ENCODE measurements around the gene UBQLN4.
"Not testable (repeated sequence)": the region's sequence is repeated elsewhere in the genome, so short reads cannot be mapped to it uniquely, and the experiment has no call there.

UBQLN4 gene

DNA sequence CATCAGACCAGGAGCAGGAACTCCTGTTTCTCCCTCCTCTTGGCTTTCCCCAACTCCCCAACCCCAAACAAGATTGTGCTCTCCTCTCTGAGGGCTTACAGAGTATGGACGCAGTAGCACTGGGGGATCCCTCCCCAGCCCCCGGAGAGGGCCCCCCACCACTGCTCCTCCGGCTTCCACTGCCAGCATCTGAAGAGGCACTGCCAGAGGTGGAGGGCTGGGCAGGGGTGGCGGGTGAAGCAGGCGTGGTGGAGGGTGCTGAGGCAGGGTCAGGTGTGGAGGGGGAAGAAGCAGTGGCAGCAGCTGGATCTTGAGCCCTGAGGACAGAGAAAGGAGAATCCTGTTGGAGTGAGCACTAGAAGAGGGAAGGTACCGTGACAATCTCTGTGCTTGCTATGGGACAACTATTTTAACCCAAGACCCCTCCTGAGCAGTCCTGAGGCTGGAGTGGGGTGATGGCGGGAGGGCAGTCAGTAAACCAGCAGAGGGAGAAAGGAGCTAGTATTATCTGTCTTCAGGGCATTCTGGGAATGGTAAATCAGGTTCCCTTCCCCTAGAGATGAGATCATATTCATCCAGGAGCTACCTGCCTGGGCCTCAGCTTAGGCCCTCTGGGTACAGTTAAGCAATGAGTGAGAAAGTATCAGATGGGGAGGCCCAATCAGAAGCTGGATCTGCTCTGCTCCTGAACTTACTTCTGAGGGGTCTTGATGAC lies 2.4 kb downstream of the UBQLN4 start:
- TF ChIP-seq, protein P1, sequence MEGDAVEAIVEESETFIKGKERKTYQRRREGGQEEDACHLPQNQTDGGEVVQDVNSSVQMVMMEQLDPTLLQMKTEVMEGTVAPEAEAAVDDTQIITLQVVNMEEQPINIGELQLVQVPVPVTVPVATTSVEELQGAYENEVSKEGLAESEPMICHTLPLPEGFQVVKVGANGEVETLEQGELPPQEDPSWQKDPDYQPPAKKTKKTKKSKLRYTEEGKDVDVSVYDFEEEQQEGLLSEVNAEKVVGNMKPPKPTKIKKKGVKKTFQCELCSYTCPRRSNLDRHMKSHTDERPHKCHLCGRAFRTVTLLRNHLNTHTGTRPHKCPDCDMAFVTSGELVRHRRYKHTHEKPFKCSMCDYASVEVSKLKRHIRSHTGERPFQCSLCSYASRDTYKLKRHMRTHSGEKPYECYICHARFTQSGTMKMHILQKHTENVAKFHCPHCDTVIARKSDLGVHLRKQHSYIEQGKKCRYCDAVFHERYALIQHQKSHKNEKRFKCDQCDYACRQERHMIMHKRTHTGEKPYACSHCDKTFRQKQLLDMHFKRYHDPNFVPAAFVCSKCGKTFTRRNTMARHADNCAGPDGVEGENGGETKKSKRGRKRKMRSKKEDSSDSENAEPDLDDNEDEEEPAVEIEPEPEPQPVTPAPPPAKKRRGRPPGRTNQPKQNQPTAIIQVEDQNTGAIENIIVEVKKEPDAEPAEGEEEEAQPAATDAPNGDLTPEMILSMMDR (IDR thresholded peaks at IDR 0.05; ENCODE audit: insufficient read depth, missing control alignments) = no peak
- no peak for FAIRE-seq
- no peak for DNase-seq (ENCODE audit: insufficient read length, low spot score)

DNA sequence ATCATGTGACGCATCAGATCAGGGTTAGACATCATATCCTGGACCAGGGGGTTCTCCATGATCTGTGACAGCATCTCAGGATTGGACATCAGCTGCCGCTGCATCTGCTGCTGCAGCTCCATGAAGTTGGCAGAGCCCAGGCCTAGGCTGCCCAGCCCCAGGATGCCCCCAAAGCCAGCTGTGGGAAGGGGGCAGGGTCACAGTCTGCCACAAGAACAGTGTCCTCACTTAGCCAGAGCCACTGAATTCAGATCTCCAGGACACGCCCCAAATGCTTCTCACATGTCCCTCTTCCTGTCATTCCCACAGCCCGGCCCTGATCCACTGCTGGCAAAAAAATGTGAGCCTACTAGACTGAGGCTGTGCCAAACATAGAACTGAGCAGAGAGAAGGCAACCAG lies 3.2 kb downstream of the UBQLN4 start:
- DNase-seq (ENCODE audit: insufficient read length, low spot score) = no peak
- no peak for FAIRE-seq
- TF ChIP-seq, protein P1 (IDR thresholded peaks at IDR 0.05; ENCODE audit: insufficient read depth, missing control alignments) = no peak

DNA sequence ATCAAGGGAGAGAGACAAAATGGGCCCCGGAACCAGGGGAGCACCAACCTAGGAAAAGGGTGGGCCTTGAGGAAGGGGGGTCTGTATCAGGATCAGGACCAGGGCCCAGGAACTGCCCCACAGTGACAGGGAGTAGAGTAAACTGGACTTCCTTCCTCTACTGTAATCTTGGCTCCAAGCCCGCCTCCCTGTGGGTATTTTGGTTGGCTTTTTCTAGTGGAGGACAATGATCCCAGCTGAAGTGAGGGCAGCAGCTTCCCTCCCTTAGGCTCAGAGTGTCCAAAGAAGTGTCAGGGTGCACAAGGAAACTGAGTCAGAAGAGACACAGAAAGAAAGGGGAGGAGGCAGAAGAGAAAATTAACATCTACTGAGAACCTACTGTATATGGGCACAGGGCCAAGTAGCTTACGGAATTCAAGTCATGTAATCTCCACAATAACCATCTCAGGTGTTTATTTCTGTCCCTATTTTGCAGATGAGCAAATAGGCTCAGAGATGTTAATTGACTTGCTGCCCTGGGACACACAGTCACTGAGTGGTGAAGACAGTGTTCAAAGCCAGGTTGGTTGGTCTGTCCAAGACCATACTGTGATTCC lies 4.8 kb downstream of the UBQLN4 start:
- TF ChIP-seq, protein P1 (IDR thresholded peaks at IDR 0.05; ENCODE audit: insufficient read depth, missing control alignments) = no peak
- DNase-seq (ENCODE audit: insufficient read length, low spot score) (no peak), FAIRE-seq (no peak)

DNA sequence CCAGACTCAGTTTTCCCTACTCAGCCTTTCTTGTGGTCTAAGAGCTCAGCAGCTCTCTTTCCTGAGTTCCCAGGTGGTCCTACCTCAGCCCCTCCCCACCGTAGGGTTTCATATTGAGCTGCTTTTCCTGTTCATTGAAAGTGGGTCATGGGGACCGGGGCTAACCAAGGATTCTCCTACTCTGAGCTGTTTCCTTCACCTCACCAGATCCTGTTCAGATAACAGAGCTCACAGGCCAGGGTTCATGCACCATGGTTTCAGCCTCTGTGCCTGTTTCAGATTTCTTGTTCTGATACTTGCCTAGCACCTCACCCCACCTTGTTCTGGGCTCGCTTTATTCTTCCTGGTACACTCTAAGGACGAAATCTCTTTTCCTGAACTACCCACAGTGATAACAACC lies 8.5 kb downstream of the UBQLN4 start:
- TF ChIP-seq, protein P1 (IDR thresholded peaks at IDR 0.05; ENCODE audit: insufficient read depth, missing control alignments) = no peak
- FAIRE-seq (no peak), DNase-seq (ENCODE audit: insufficient read length, low spot score) (no peak)

DNA sequence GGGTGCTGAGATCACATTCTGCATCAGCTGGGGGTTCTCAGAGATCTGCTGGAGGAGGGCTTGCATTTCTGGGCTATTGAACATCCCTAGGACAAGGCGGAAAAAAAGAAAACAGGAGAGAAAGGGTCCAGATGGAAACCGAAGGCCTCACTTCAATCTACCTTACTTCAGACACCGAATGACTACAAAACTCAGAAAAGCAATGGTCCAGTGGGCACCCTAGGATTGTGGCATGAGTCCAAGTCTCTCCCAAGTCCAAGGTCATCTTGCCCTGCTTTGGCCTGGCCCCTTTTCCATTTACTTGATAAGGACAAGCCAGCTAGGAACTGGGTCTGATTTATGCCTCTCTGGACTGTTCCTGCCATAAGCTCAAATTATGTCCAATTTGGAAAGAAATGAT lies 10.8 kb downstream of the UBQLN4 start:
- FAIRE-seq = no peak

DNA sequence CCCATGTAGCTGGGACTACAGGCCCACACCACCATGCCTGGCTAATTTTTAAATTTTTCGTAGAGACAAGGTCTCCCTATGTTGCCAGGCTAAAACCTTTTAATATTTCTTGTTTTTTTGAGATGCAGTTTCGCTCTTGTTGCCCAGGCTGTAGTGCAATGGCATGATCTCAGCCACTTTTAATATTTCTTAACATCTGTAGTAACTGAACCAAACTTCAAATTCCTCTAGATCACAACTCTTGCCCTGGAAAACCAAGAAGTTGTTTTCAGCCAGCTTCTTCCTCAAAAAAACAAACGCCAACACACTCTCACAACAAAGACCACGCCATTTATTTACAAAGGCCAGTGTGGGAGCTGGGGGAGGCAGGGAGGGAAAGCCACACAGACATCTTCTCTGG lies 18.6 kb downstream of the UBQLN4 start:
- DNase-seq (ENCODE audit: insufficient read length, low spot score); FAIRE-seq: not testable (repeated sequence)

More for the DNA sequence above, 10.8 kb downstream of the UBQLN4 start:
- no peak for DNase-seq (ENCODE audit: insufficient read length, low spot score)
- TF ChIP-seq, protein P1 (IDR thresholded peaks at IDR 0.05; ENCODE audit: insufficient read depth, missing control alignments) = no peak

DNA sequence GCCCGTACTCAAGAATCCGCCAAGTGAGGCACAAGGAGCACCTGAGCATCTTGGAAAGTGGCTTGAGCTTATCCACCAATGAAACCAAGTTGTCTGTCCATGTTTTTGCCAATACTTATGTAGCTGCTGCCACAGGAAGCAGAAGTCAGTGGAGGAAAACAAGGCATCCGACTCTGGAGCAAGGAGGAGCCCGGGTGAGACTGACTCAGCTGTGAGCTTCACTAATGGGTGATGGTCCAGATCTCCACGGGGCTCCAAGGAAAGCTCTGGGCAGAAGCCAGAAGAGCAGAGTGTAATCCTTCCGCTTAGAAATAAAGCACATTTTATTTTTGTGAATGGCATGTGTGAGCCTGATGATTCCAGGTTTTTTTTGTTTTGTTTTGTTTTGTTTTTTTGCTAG lies 20.6 kb downstream of the UBQLN4 start:
- TF ChIP-seq, protein P1 (IDR thresholded peaks at IDR 0.05; ENCODE audit: insufficient read depth, missing control alignments) = no peak
- FAIRE-seq (no peak), DNase-seq (ENCODE audit: insufficient read length, low spot score) (no peak)
